ENCODE data around the gene RXRA. TPM values are rescaled to one million over a fixed set of nuclear protein-coding genes. Genes with fewer than 3 reads are reported as not detected.

The RXRA gene
- total RNA-seq, 2 donors from 2014 or later: 68.2 to 72.0 TPM

GRCh38 chr9:134472256-134472655 is 146.0 kb downstream of the RXRA start:
- H3K27ac ChIP-seq: no peak overlapping the region
- H3K9me3 ChIP-seq: no peaks in the 10 kb centered on the region
- no peak overlapping the region for H3K9ac ChIP-seq (ENCODE audit: low read depth in 2 of 2, low read length in 2 of 2)
- no peak for DNase-seq
- no peaks in the 10 kb centered on the region for H3K36me3 ChIP-seq
- H3K4me1 ChIP-seq: peaks cover 8% of the 10 kb centered on the region
- no peak overlapping the region for H3K4me3 ChIP-seq
- no peaks in the 10 kb centered on the region for H3K27me3 ChIP-seq
- no peak for TF ChIP-seq CTCF (IDR thresholded peaks at IDR 0.05)
- intact Hi-C loops (cut with DNase I): no loop called here

- intact Hi-C loops (cut with DNase I): no loop called here
- no peaks in the 10 kb centered on the region for H3K36me3 ChIP-seq
- no peak for TF ChIP-seq CTCF (IDR thresholded peaks at IDR 0.05)
- no peaks in the 10 kb centered on the region for H3K9me3 ChIP-seq
- peaks cover 8% of the 10 kb centered on the region for H3K4me1 ChIP-seq
- no peak for DNase-seq
- peak overlapping the region; percentile 14 for H3K27ac ChIP-seq
- no peak overlapping the region for H3K4me3 ChIP-seq
- peak overlapping the region in 1 of 2 donors; percentile 50 for H3K9ac ChIP-seq (ENCODE audit: low read depth in 2 of 2, low read length in 2 of 2)
- no peaks in the 10 kb centered on the region for H3K27me3 ChIP-seq
Measured at GRCh38 chr9:134473141-134474054, 147.1 kb downstream of the RXRA start.

- DNase-seq: no peak
- no peak overlapping the region for H3K4me3 ChIP-seq
- H3K4me1 ChIP-seq: peaks cover 8% of the 10 kb centered on the region
- H3K9me3 ChIP-seq: no peaks in the 10 kb centered on the region
- no peak overlapping the region for H3K9ac ChIP-seq (ENCODE audit: low read depth in 2 of 2, low read length in 2 of 2)
- H3K27ac ChIP-seq: peak overlapping the region; percentile 14
- intact Hi-C loops (cut with DNase I): no loop called here
- no peaks in the 10 kb centered on the region for H3K27me3 ChIP-seq
- no peak for TF ChIP-seq CTCF (IDR thresholded peaks at IDR 0.05)
- no peaks in the 10 kb centered on the region for H3K36me3 ChIP-seq
Measured at GRCh38 chr9:134474055-134474370, 147.8 kb downstream of the RXRA start.

- no peaks in the 10 kb centered on the region for H3K36me3 ChIP-seq
- peak overlapping the region; percentile 36 for H3K27ac ChIP-seq
- peak overlapping the region in 1 of 2 donors; percentile 4 for H3K9ac ChIP-seq (ENCODE audit: low read depth in 2 of 2, low read length in 2 of 2)
- peaks cover 8% of the 10 kb centered on the region for H3K4me1 ChIP-seq
- no peaks in the 10 kb centered on the region for H3K27me3 ChIP-seq
- intact Hi-C loops (cut with DNase I): no loop called here
- H3K4me3 ChIP-seq: no peak overlapping the region
- no peak for TF ChIP-seq CTCF (IDR thresholded peaks at IDR 0.05)
- DNase-seq: peak; percentile 77
- H3K9me3 ChIP-seq: no peaks in the 10 kb centered on the region
Measured at GRCh38 chr9:134475011-134475790, 148.9 kb downstream of the RXRA start.

- Histone ChIP-seq H3K27ac (no peak overlapping the region), H3K9me3 (no peaks in the 10 kb centered on the region), H3K4me3 (no peak overlapping the region), H3K9ac (ENCODE audit: low read depth in 2 of 2, low read length in 2 of 2) (no peak overlapping the region), H3K27me3 (no peaks in the 10 kb centered on the region), H3K36me3 (no peaks in the 10 kb centered on the region), H3K4me1 (peaks cover 8% of the 10 kb centered on the region)
- no peak for DNase-seq
- intact Hi-C loops (cut with DNase I): no loop called here
- no peak for TF ChIP-seq CTCF (IDR thresholded peaks at IDR 0.05)
Measured at GRCh38 chr9:134476272-134476941, 150.2 kb downstream of the RXRA start.
